ENCODE measurements around the gene ABCB7.
"Not testable (repeated sequence)": the region's sequence is repeated elsewhere in the genome, so short reads cannot be mapped to it uniquely, and the experiment has no call there.

GRCh38 chrX:75188415-75189206 is 32.5 kb upstream of the ABCB7 start:
- not testable (repeated sequence) for TF ChIP-seq CTCF (optimal IDR thresholded peaks at IDR 0.05 in 1 of 3, IDR thresholded peaks at IDR 0.05 in 1 of 3, conservative IDR thresholded peaks at IDR 0.05 in 1 of 3; ENCODE audit: extremely low read depth in 1 of 3, insufficient read depth in 2 of 3, low read length in 3 of 3); EZH2 (IDR thresholded peaks at IDR 0.05; ENCODE audit: low read length)

Measured in keratinocyte (primary cell).